ENCODE results near the gene MRPL9.

DNA sequence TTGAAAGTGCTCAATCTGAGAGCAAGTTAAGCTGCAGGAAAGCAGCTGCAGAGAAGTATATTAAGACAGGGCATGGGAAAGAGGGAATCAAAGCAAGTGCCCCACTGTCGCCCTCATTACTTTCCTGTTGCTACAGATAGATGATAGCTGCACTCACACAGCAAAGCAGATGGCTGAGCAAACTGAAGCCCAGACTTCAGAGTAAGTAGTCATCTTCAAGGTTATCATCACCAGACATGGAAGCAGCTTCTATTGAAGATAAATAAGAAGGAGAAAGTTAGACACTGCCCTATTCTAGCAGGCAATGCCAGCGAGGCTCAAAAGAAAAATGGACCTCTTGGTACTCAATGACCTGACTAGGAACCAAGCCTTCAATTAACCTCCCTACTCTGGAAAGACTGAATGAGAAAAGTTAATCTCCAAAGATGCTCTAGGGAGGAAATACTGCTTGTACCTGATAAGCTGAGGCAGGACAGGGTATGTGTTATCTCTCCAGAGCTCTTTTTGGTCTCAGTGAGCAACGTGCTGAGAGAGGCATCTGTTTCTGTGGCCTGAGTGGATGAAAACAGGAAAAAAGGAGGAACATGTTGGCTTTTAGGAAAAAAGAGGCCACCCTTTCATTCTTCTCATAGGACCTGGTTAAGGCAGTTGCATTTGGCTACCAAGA is 11.1 kb upstream of the MRPL9 start:
- no peak for TF ChIP-seq CTCF (conservative IDR thresholded peaks at IDR 0.05)
- TF ChIP-seq EZH2 (IDR thresholded peaks at IDR 0.05; ENCODE audit: low read depth), result no peak

All from PC-9 (cell line).